Stimulated activated CD4-positive, alpha-beta T cell treated with anti-CD3 and anti-CD28 coated beads, Interleukin-15, amount 100 ng/mL, for 48 hours (primary cell): Measurements from ENCODE around the gene PCNP.
"Not testable (repeated sequence)": the region's sequence is repeated elsewhere in the genome, so short reads cannot be mapped to it uniquely, and the experiment has no call there.

ENCODE experiments used
- DNase-seq, 2 donors: peaks; one replicate each; pipeline ENCODE4 v3.0.0-alpha.2; 2020; ENCODE audit warnings: low read depth in 2 of 2

PCNP gene

DNA sequence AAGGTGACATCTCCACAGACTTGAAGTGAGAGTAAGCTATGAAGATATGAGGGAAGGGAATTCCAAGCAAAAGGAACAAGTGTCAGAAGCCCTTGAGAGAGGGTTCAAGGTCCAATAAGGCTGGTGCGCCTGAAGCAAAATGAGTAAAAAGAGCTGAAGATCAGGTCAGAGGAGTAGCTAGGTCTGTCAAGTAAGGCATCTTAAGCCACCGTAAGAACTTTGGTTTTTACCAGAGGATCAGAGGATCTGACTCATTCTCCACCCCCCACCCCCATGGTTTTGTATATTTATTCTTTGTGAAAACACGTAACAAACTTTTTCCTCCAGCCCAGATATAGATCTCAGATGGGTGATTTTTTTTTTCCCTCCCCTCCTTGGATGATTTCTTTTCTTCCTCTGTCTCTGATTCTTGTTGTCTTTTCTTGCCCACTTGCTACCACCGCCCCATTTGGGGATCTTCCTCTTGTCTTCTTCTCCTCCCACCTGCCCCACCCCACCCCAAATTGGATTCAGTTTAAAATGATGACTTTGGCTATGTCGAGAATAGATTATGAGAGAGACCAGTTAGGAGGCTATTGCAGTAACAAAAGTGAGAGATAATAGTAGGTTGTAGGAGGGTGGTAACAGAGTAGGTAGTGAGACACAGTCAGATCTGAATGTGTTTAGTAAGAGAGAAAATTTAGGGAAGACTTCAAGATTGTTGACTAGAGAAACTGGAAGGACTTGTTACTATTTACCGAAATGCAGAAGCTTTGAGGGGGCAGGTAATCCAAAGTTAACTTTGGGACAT is 6.3 kb upstream of the PCNP start:
- peak in 1 of 2 donors; percentile 62 for DNase-seq

- DNase-seq, result no peak
Observed at GRCh38 chr3:101571028-101571895, 2.7 kb upstream of the PCNP start.

DNA sequence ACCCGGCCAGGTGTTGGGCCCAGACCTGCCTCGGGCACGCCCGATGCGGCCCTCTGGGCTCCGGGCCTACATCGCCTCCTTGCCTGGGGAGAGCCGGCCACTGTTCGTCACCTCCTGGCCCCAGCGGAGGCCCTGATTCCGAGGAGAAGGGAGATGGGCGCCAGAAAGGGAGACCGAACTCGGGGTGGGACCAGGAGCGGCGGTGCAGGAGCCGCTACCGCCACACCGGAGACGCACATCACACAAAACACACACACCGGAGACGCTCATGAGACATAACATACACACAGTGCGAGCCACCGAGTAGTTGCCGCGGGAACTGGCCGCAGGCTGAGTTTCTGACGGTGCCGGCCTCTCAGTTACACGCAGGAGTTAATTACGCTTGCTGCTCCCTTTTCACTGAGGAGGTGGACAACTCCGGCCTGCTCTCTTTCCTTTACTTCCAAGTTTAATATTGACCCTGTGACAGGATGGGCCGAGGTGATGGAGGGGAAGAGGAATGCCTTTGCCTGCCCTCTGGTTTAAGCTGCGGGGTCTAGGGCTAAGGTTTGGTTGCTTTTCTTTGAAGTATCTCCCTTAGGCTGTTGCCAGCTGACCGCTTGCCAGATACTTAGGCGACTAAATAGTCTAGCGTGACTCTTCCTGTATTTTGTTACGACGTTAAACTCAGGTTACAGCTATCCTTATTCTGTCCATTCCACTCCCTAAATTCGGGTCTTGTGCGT is 570 bp downstream of the PCNP start:
- no peak for DNase-seq

DNA sequence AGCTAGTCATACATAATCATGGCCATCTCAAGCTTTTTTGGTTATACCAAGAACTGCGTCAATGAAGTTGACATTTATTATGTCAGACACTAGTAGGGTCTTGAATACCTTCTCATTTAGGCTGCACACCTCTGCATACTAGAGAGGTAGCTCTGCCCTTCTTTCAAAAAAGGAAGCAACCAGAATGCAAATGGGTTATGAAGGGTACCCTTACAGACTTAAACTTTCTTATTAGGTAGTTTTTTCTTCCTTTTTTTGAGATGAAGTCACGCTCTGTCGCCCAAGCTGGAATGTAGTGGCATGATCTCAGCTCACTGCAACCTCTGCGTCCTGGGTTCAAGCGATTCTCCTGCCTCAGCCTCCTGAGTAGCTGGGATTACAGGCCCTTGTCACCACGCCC is 3.3 kb downstream of the PCNP start:
- no peak for DNase-seq

GRCh38 chr3:101588616-101589015 is 14.6 kb downstream of the PCNP start:
- no peak for DNase-seq

- no peak for DNase-seq
Observed at GRCh38 chr3:101591071-101591470, 17.1 kb downstream of the PCNP start.

DNA sequence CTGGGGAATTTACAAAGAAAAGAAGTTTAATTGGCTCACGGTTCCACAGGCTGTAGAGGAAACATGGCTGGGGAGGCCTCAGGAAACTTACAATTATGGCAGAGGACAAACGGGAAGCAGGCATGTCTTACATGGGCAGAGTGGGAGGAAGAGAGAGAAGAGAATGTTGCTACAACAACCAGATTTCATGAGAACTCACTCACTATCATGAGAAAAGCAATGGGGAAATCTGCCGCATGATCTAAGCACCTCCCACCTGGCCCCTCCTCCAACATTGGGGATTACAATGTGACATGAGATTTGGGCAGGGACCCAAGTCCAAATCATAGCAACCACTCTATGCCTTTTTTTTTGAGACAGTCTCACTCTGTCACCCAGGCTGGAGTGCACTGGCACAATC is 28.8 kb downstream of the PCNP start:
- no peak for DNase-seq

DNA sequence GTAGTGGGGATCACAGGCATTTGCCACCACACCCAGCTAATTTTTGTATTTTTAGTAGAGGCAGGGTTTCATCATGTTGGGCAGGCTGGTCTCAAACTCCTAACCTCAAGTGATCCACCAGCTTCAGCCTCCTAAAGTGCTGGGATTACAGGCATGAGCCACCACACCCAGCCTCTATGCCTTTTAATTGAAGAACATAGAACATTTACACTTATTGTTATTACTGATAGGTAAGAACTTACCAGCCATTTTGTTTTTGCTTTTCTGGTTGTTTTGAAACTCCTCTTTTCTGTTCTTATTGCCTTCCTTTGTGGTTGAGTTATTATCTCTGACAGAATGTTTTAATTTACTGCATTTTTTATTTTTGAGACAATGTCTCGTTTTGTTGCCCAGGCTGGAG is 29.2 kb downstream of the PCNP start:
- DNase-seq, result no peak

DNA sequence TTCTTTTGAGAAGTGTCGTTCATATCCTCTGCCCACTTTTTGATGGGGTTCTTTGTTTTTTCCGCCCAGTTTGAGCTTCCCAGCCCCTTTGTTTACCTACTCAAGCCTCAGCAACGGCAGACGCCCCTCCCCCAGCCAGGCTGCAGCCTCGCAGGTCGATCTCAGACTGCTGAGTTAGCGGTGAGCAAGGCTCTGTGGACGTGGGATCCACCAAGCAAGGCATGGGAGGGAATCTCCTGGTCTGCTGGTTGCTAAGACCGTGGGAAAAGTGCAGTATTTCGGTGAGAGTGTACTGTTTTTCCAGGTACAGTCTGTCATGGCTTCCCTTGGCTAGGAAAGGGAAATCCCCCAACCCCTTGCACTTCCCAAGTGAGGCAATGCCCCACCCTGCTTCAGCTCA is 31.4 kb downstream of the PCNP start:
- DNase-seq, result not testable (repeated sequence)

GRCh38 chr3:101611023-101611422 is 37.0 kb downstream of the PCNP start:
- DNase-seq, result no peak

DNA sequence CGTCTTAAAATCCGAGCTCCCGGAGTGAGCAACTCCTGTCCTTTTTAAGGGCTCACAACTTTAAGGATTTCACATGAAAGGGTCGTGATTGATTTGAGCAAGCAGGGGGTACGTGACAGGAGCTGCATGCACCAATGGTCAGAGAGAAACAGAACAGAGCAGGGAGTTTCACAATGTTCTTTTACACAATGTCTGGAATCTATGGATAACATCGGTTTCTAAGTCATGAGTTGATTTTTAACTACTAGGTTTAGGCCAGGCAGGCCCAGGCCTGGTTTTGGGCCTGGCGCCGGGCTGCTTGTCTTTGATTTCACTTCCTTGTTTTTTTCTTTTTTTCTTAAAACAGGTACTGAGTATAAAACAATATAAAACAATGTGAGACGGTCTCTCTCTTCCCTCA is 39.0 kb downstream of the PCNP start:
- DNase-seq, result not testable (repeated sequence)

DNA sequence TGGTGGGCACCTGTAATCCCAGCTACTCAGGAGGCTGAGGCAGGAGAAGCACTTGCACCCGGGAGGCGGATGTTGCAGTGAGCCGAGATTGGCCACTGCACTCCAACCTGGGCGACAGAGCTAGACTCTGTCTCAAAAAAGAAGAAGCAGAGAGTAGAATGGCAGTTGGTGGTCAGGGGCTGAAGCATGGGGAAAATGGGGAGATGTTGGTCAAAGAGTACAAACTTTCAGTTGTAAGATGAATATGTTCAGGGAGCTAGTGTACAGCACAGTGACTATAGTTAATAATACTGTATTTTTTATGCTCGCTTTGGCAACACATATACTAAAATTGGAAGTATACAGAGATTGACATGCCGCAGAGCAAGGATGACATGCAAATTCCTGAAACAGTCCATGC is 41.5 kb downstream of the PCNP start:
- no peak for DNase-seq

DNA sequence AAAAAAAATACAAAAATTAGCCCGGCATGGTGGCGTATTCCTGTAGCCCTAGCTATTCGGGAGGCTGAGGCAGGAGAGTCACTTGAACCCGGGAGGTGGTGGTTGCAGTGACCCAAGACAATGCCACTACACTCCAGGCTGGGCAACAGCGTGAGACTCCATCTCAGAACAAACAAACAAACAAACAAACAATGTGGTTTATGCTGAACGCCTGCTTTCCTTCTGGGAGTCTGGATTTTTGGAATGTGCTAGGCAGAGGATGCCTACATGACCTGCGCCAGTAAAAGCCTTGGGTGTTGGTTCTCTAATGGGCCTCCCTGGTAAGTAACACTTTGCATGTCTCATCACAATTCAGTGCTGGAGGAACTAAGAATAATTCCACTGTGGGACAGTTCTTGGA is 43.5 kb downstream of the PCNP start:
- DNase-seq, result no peak

DNA sequence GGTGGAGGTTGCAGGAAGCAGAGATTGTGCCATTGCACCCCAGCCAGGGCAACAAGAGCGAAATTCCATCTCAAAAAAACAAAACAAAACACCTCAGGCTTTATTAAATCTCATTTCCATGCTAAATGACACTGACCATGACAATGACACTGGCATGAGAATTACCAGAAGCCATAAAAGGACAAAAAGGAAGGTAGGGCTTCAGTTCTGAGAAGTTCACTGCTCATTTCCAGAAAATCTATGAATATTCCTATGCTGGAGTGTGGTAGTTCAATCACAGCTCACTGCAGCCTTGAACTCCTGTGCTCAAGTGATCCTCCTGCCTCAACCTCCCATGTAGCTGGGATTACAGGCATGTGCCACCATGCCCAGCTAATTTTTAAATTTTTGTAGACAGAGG is 44.7 kb downstream of the PCNP start:
- no peak for DNase-seq

- DNase-seq, result no peak
Observed at GRCh38 chr3:101619734-101620133, 45.8 kb downstream of the PCNP start.

GRCh38 chr3:101623656-101624055 is 49.7 kb downstream of the PCNP start:
- DNase-seq, result no peak

DNA sequence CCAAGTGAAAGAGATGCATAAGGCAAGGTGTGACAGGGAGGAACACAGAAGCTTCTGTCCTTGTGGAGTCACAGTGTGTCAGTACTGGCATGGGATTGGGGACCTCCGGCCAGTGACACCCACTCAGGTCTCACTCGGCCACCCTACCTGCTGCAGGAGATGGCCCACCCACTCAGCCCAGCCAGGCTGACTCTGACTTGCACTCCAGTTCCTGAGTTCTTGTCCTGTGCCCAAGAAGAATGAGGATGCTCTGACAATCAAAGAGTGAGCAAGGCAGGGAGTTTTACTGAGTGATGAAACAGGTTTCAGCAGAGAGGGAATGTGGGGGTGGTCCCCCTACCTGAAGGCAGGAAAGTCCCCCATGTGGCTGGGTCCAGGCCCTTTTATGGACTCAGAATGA is 50.9 kb downstream of the PCNP start:
- DNase-seq, result no peak

GRCh38 chr3:101625879-101626278 is 51.9 kb downstream of the PCNP start:
- DNase-seq, result no peak

GRCh38 chr3:101629219-101629618 is 55.2 kb downstream of the PCNP start:
- no peak for DNase-seq

DNA sequence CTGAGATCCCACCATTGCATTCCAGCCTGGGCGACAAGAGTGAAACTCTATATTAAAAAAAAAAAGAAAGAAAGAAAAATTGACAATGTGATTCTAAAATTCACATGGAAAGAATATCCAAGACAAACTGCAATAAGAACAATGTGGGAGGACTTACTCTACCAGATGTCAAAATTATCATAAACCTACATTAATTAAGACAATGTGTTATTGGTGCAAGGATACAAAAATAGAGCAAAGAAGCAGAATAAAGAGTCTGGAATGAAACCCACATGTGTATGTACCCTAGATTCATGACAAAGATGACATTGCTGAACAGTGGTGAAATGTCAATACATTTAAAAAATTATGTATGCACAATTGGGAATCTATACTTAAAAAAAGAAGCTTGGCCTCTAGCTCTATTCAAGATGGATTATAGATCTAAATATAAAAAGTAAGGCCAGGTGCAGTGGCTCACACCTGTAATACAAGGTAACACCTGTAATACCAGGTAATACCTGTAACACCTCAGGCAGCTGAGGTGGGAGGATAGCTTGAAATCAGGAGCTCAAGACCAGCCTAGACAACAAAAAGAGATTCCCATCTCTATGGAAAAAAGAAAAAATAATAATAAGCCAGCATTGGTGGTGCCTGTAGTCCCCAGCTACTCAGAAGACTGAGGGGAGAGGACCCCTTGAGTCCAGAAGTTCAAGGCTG is 57.3 kb downstream of the PCNP start:
- no peak for DNase-seq

- not testable (repeated sequence) for DNase-seq
Observed at GRCh38 chr3:101631959-101632358, 58.0 kb downstream of the PCNP start.

GRCh38 chr3:101632586-101632985 is 58.6 kb downstream of the PCNP start:
- no peak for DNase-seq
